A549 (cell line): ENCODE results near the gene OCA2. TPM values are rescaled to one million over a fixed set of nuclear protein-coding genes. Genes with fewer than 3 reads are reported as not detected.
"Not testable (repeated sequence)": the region's sequence is repeated elsewhere in the genome, so short reads cannot be mapped to it uniquely, and the experiment has no call there.

Source experiments
- ATAC-seq, 2 experiments: fragments of 200-7000 bp in 1 of 2; fragments of >200 bp in 1 of 2; cut with Nextera tagmentation in 1 of 2; cut with Tn5 transposase in 1 of 2; 3 replicates each; pipeline versions ENCODE4 v1.8.0 to v1.9.1; 2018 to 2020; ENCODE audit warnings: mild to moderate bottlenecking in 1 of 2, moderate library complexity in 1 of 2
- CTCF ChIA-PET: fragments of 300-600 bp; sonication (Branson Sonifier 250); formaldehyde crosslinking; extraction: SDS; loops from one replicate; lab custom pipeline; 2021; ENCODE audit warnings: antibody characterized with exemption, inconsistent platforms; lab: Yijun Ruan, JAX
- POLR2A ChIA-PET: fragments of 350-600 bp; formaldehyde crosslinking; extraction: SDS; loops from one replicate; lab custom pipeline; 2021; ENCODE audit warnings: antibody characterized with exemption, inconsistent platforms; lab: Yijun Ruan, JAX
- DNase-seq, 2 experiments: peaks; one replicate each; pipeline versions ENCODE4 v3.0.0 to v3.0.0-alpha.2; 2011 to 2016; ENCODE audit warnings: low read depth in 1 of 2, low spot score in 1 of 2
- FAIRE-seq: peaks from 2 replicates; lab custom pipeline; 2011; peaks lifted over from hg19 to GRCh38; lab: Jason Lieb, UNC
- H3K27ac ChIP-seq, 2 experiments: fragments of >200 bp; sonication (Bioruptor Twin); formaldehyde crosslinking; 3 replicates each; pipeline ENCODE4 v1.5.1; 2016 to 2017
- H3K4me1 ChIP-seq: fragments of >200 bp; sonication (Bioruptor Twin); formaldehyde crosslinking; 3 replicates; pipeline ENCODE4 v1.6.1; 2016
- H3K4me2 ChIP-seq: fragments of >200 bp; sonication (Bioruptor Twin); formaldehyde crosslinking; 3 replicates; pipeline ENCODE4 v1.6.1; 2016
- H3K4me3 ChIP-seq: fragments of >200 bp; sonication (Bioruptor Twin); formaldehyde crosslinking; 3 replicates; pipeline ENCODE4 v1.5.1; 2016
- H3K9me3 ChIP-seq: fragments of >200 bp; sonication (Bioruptor Twin); formaldehyde crosslinking; 3 replicates; pipeline ENCODE4 v1.6.1; 2016
- BHLHE40 ChIP-seq: IDR thresholded peaks from 2 replicates; pipeline ENCODE4 v1.6.1; 2012; ENCODE audit warnings: low read depth, low read length, inconsistent platforms
- CHD2 ChIP-seq: fragments of 150-350 bp; IDR thresholded peaks from 2 replicates; pipeline ENCODE4 v1.6.1; 2014; ENCODE audit warnings: low read length; ENCODE audit not compliant: partially characterized antibody
- CHD4 ChIP-seq: fragments of 200-600 bp; sonication (generic); IDR thresholded peaks from 2 replicates; pipeline ENCODE4 v1.6.1; 2016; ENCODE audit warnings: antibody characterized with exemption, mild to moderate bottlenecking, borderline replicate concordance
- EP300 ChIP-seq, 2 experiments: fragments of >200 bp; sonication (Bioruptor Twin); formaldehyde crosslinking; IDR thresholded peaks; 2 replicates in 1 of 2; 3 replicates in 1 of 2; pipeline ENCODE4 v1.6.1; 2016 to 2017
- FOSB ChIP-seq: fragments of 250-450 bp; sonication (Bioruptor Pico); IDR thresholded peaks from 2 replicates; pipeline ENCODE4 v1.5.0; 2020; ENCODE audit warnings: mild to moderate bottlenecking, moderate library complexity
- GATA3 ChIP-seq: IDR thresholded peaks from 2 replicates; pipeline ENCODE4 v1.6.1; 2012; ENCODE audit warnings: borderline replicate concordance
- HDAC2 ChIP-seq: fragments of 200-600 bp; sonication (generic); IDR thresholded peaks from 2 replicates; pipeline ENCODE4 v1.6.1; 2016
- HEYL ChIP-seq: fragments of 250-450 bp; sonication (Bioruptor Pico); IDR thresholded peaks from 2 replicates; pipeline ENCODE4 v1.8.0; 2021; ENCODE audit warnings: mild to moderate bottlenecking, moderate library complexity
- HOXB13 ChIP-seq: fragments of 250-450 bp; sonication (Bioruptor Pico); IDR thresholded peaks from 2 replicates; pipeline ENCODE4 v1.5.0; 2020; ENCODE audit warnings: low read depth, mild to moderate bottlenecking, moderate library complexity
- HOXB5 ChIP-seq: fragments of 250-450 bp; sonication (Bioruptor Pico); IDR thresholded peaks from 2 replicates; pipeline ENCODE4 v1.5.0; 2020; ENCODE audit warnings: mild to moderate bottlenecking, moderate library complexity
- JUN ChIP-seq, 2 experiments: fragments of >200 bp; sonication (Bioruptor Twin); formaldehyde crosslinking; IDR thresholded peaks; 2 replicates in 1 of 2; 3 replicates in 1 of 2; pipeline ENCODE4 v1.6.1; 2016 to 2017
- JUNB ChIP-seq: fragments of >200 bp; sonication (Bioruptor Twin); formaldehyde crosslinking; IDR thresholded peaks from 2 replicates; pipeline ENCODE4 v1.6.1; 2016
- KDM1A ChIP-seq: fragments of 200-600 bp; sonication (generic); IDR thresholded peaks from 2 replicates; pipeline ENCODE4 v1.6.1; 2016; ENCODE audit warnings: low read depth, mild to moderate bottlenecking
- NFE2L2 ChIP-seq: fragments of 150-350 bp; conservative IDR thresholded peaks from 2 replicates; pipeline ENCODE4 v1.6.1; 2014; ENCODE audit warnings: low read length
- RCOR1 ChIP-seq: fragments of 150-350 bp; IDR thresholded peaks from 2 replicates; pipeline ENCODE4 v1.6.1; 2014; ENCODE audit warnings: antibody characterized with exemption, low read length, low read depth
- RNF2 ChIP-seq: fragments of 200-600 bp; sonication (generic); IDR thresholded peaks from 2 replicates; pipeline ENCODE4 v1.6.1; 2016; ENCODE audit warnings: low read depth, mild to moderate bottlenecking, antibody characterized with exemption, moderate library complexity, borderline replicate concordance
- SREBF2 ChIP-seq: fragments of 450-650 bp; IDR thresholded peaks from 2 replicates; pipeline ENCODE4 v1.6.1; 2014; ENCODE audit warnings: mild to moderate bottlenecking, moderate library complexity
- TFCP2L1 ChIP-seq: fragments of 250-450 bp; sonication (Bioruptor Pico); IDR thresholded peaks from 2 replicates; pipeline ENCODE4 v1.5.0; 2021; ENCODE audit warnings: mild to moderate bottlenecking
- TP53 ChIP-seq: fragments of 250-450 bp; sonication (Bioruptor Pico); IDR thresholded peaks from 2 replicates; pipeline ENCODE4 v1.5.0; 2021; ENCODE audit warnings: mild to moderate bottlenecking, moderate library complexity
- ZFP36 ChIP-seq: fragments of 450-650 bp; IDR thresholded peaks from 2 replicates; pipeline ENCODE4 v1.6.1; 2014; ENCODE audit warnings: borderline replicate concordance; ENCODE audit not compliant: partially characterized antibody
- WGBS: methylation state at CpG from one replicate; pipeline ENCODE4 v1.1.6; 2017; ENCODE audit errors: missing lambda C conversion rate; 5-methylcytosine and 5-hydroxymethylcytosine counted together
- polyA plus RNA-seq, 4 experiments: library from polyadenylated mRNA; depleted of rRNA in 3 of 4; stranded (reverse); fragments of >200 nt; fragmentation: RNase III in 1 of 4; extraction: RNeasy Plus Mini Kit Qiagen cat#74134 plus additional on column Dnase treatment in 1 of 4; gene quantifications; 2 replicates in 3 of 4; 3 replicates in 1 of 4; pipeline ENCODE4 v1.2.3, GENCODE V29; 2011 to 2017
- TF ChIP-seq, protein P1 (sequence below): IDR thresholded peaks from 2 replicates; pipeline ENCODE4 v1.6.1; 2012
- TF ChIP-seq, protein P2 (sequence below): IDR thresholded peaks from 2 replicates; pipeline ENCODE4 v1.6.1; 2012; ENCODE audit warnings: low read depth, borderline replicate concordance
- TF ChIP-seq, protein P3 (sequence below): fragments of >200 bp; sonication (Bioruptor Twin); formaldehyde crosslinking; IDR thresholded peaks from 3 replicates; pipeline ENCODE4 v1.5.1; 2016
- TF ChIP-seq, protein P4 (sequence below): IDR thresholded peaks from 2 replicates; pipeline ENCODE4 v1.6.1; 2012

The OCA2 gene
- polyA plus RNA-seq, 2 of the 4 experiments (the other 2 are of a cell fraction), result 0.17 to 0.25 TPM

DNA sequence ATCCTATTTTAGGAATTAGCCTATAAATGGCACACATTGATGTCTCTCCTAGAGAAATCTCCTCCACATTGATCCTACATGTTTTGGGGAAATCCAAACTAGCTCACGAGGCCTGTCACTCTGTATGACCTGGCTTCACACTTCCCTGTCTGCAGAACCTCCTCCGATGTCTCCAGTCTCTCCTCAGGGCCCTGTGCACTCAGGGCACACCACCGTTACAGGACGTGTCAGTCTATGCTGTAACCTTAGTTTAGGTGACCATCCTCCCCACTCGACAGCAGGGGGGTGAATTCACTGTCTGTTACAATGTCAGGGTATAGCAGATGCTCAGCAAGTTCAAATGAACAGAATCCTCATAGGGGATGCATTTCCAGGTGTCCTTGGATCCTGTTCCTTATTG, 249.1 kb downstream of the OCA2 start:
- 28% methylated on average over 5 of the region's 5 CpGs for WGBS
- FAIRE-seq, result no peak

DNA sequence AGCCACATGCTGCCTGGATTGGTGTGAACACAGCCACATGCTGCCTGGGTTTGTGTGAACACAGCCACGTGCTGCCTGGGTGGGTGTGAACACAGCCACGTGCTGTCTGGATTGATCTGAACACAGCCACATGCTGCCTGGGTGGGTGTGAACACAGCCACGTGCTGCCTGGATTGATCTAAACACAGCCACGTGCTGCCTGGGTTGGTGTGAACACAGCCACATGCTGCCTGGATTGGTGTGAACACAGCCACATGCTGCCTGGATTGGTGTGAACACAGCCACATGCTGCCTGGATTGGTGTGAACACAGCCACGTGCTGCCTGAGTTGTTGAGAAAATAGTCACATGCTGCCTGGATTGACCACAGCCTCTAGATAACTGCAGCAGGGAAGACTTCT, 250.2 kb downstream of the OCA2 start:
- H3K27ac ChIP-seq, H3K4me3 ChIP-seq, H3K4me2 ChIP-seq, DNase-seq, POLR2A ChIA-PET, ATAC-seq, FAIRE-seq, H3K4me1 ChIP-seq, CTCF ChIA-PET: not testable (repeated sequence)
- H3K9me3 ChIP-seq, result peaks cover 14% of the 10 kb centered on the region; the same call in 2 of the 3 replicates
- WGBS, result 4% methylated on average over 5 of the region's 5 CpGs
- TF ChIP-seq, protein P1, sequence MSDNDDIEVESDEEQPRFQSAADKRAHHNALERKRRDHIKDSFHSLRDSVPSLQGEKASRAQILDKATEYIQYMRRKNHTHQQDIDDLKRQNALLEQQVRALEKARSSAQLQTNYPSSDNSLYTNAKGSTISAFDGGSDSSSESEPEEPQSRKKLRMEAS, result peak; percentile 68
- TF ChIP-seq, protein P2, sequence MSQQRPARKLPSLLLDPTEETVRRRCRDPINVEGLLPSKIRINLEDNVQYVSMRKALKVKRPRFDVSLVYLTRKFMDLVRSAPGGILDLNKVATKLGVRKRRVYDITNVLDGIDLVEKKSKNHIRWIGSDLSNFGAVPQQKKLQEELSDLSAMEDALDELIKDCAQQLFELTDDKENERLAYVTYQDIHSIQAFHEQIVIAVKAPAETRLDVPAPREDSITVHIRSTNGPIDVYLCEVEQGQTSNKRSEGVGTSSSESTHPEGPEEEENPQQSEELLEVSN, result peak; percentile 45; the same call in 1 of the 2 replicates

More for the DNA sequence above, 249.1 kb downstream of the OCA2 start:
- TF ChIP-seq RNF2 (no peak), NFE2L2 (no peak), CHD2 (no peak)
- H3K4me1 ChIP-seq, result no peaks in the 10 kb centered on the region
- H3K4me3 ChIP-seq, result no peak overlapping the region
- ATAC-seq (no peak), DNase-seq (no peak)
- H3K4me2 ChIP-seq, result no peak overlapping the region
- ChIA-PET POLR2A (no interaction called here), CTCF (interaction anchor here (1.0 kb wide), 1 partner anchor 199 kb away, joined by 3 read pairs; no protein-coding TSS in a partner anchor)
- no peak overlapping the region for H3K27ac ChIP-seq
- H3K9me3 ChIP-seq, result peaks cover 14% of the 10 kb centered on the region; the same call in 2 of the 3 replicates

DNA sequence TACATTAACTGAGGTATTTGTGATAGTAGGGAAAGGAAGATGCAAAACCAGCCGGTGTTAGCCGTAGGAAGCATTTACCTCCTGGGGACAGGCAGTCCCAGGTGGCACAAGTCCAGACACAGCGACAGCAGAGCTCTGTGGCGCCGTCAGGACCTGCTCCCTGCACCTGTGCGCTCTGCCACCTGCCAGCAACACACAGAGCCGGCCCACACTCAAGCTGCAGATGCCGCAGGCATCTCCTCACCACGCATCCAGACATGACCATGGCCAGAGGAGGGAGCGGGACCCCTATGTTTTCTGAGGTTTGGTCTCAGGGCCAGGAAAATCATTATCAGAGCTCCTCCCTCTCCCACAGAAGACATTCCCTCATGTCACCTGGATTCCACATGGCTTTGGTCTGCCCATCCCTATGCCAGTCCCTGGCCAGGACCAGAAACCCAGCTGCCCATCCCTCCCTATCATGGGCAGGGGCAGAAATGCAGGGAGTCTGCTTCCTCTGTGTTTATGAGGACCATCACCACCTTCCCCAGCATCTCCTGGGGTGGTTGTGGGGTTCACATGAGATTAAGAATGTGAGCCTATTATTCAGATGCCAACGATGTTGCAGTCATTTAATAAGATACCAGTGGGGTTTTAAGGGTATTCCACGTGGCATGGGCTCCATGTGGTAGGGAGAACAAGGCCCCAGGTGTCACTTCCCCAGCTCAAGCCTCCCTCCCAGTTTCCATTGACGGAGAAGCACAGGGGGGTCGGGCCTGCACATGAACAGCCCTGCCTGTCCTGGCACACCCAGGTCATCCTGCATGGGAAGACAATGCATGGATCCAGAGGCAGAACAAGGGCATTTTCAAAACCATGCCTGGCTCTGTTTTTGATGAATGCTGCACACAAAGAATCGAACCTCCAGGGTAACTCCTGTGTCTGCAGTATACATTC, 251.1 kb downstream of the OCA2 start:
- Histone ChIP-seq H3K4me3 (no peak overlapping the region), H3K4me1 (no peaks in the 10 kb centered on the region), H3K9me3 (peaks cover 14% of the 10 kb centered on the region; the same call in 2 of the 3 replicates), H3K4me2 (no peak overlapping the region), H3K27ac (no peak overlapping the region)
- no peak for TF ChIP-seq SREBF2
- no peak for TF ChIP-seq RNF2
- TF ChIP-seq JUNB, result no peak
- no peak for TF ChIP-seq TP53 (CRISPR knock-in tag)
- no peak for TF ChIP-seq HEYL (CRISPR knock-in tag)
- no peak for TF ChIP-seq HOXB13
- TF ChIP-seq, protein P3, sequence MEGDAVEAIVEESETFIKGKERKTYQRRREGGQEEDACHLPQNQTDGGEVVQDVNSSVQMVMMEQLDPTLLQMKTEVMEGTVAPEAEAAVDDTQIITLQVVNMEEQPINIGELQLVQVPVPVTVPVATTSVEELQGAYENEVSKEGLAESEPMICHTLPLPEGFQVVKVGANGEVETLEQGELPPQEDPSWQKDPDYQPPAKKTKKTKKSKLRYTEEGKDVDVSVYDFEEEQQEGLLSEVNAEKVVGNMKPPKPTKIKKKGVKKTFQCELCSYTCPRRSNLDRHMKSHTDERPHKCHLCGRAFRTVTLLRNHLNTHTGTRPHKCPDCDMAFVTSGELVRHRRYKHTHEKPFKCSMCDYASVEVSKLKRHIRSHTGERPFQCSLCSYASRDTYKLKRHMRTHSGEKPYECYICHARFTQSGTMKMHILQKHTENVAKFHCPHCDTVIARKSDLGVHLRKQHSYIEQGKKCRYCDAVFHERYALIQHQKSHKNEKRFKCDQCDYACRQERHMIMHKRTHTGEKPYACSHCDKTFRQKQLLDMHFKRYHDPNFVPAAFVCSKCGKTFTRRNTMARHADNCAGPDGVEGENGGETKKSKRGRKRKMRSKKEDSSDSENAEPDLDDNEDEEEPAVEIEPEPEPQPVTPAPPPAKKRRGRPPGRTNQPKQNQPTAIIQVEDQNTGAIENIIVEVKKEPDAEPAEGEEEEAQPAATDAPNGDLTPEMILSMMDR, result no peak
- TF ChIP-seq GATA3, result no peak
- WGBS, result 17% methylated on average over 15 of the region's 15 CpGs
- CTCF ChIA-PET, result interaction anchor here (1.0 kb wide), 1 partner anchor 17 kb away, joined by 4 read pairs; no protein-coding TSS in a partner anchor
- ATAC-seq, result no peak
- FAIRE-seq, result no peak
- POLR2A ChIA-PET, result no interaction called here
- DNase-seq, result no peak

DNA sequence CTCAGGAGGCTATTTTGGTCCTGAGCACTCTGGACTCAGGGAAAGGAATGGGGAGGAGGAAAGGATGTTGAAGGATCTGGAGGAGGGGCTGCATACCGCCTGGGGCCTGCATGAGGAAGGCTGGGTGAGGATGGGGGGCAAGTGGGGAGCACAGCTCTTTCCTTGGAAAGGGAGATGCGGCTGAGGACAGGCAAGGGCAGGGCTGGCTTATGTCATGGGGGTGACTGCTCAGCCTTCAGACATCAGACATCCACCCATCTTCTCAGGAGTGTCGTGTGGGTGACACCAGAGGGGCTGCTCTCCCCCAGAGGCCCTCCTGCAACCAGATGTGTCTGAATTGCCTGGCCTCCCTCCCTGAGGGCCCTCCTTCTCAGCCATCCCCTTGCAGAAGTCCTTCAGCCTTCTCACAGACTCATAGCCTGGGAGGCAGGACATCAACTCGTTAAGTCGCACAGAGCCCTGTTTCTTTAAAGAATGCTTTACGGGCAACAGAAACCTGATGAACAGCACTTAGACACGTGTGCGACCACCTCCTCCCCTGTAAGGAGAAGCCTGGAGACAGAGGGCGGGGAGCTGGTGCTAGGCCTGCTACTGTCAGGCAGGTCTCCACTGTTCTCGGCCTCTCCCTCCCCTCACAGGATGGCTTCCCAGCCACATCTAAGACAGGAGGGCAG, 252.3 kb downstream of the OCA2 start:
- DNase-seq (no peak), ATAC-seq (no peak), FAIRE-seq (no peak)
- no peaks in the 10 kb centered on the region for H3K4me1 ChIP-seq
- 43% methylated on average over 10 of the region's 10 CpGs for WGBS
- no peak overlapping the region for H3K4me2 ChIP-seq
- ChIA-PET CTCF (interaction anchor here (0.5 kb wide), 1 partner anchor 281 kb away, joined by 3 read pairs; no protein-coding TSS in a partner anchor), POLR2A (no interaction called here)
- H3K4me3 ChIP-seq, result no peak overlapping the region
- TF ChIP-seq TFCP2L1 (CRISPR knock-in tag) (no peak), ZFP36 (no peak), HOXB5 (CRISPR knock-in tag) (no peak), BHLHE40 (no peak), JUN (IDR thresholded peaks at IDR 0.05) (no peak), RCOR1 (no peak), HDAC2 (no peak), EP300 (IDR thresholded peaks at IDR 0.05) (no peak), CHD4 (no peak), RNF2 (no peak), FOSB (CRISPR knock-in tag) (no peak), KDM1A (no peak)
- TF ChIP-seq, protein P2, result no peak
- TF ChIP-seq, protein P4, sequence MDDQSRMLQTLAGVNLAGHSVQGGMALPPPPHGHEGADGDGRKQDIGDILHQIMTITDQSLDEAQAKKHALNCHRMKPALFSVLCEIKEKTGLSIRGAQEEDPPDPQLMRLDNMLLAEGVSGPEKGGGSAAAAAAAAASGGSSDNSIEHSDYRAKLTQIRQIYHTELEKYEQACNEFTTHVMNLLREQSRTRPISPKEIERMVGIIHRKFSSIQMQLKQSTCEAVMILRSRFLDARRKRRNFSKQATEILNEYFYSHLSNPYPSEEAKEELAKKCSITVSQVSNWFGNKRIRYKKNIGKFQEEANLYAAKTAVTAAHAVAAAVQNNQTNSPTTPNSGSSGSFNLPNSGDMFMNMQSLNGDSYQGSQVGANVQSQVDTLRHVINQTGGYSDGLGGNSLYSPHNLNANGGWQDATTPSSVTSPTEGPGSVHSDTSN, result no peak
- no peak overlapping the region for H3K27ac ChIP-seq
- peaks cover 14% of the 10 kb centered on the region; the same call in 2 of the 3 replicates for H3K9me3 ChIP-seq
